Endometrium (tissue), 2 donors: ENCODE results near the gene PRAMEF18.
"Not testable (repeated sequence)": the region's sequence is repeated elsewhere in the genome, so short reads cannot be mapped to it uniquely, and the experiment has no call there.

ENCODE experiments used
- FAIRE-seq: peaks from 2 replicates; lab custom pipeline; 2012; peaks lifted over from hg19 to GRCh38; lab: Jason Lieb, UNC
- donor health status: control.
- donor health status: control.

PRAMEF18 gene

DNA sequence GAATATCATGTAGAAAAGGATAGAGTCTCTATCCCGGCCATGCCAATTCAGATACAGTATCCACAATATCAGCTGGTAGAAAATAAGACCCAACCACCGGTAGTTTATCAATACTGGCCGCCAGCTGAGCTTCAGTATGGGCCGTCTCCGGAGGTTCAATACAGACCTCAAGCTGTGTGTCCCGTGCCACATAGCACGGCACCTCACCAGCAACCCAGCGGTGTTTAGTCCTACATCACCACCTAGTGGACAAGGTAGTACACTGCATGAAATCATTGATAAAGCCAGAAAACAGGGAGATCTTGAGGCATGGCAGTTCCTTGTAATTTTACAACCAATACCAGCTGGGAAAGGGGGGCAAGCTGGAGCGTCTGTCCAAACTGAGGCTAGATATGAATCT, 17.2 kb downstream of the PRAMEF18 start:
- not testable (repeated sequence) for FAIRE-seq

DNA sequence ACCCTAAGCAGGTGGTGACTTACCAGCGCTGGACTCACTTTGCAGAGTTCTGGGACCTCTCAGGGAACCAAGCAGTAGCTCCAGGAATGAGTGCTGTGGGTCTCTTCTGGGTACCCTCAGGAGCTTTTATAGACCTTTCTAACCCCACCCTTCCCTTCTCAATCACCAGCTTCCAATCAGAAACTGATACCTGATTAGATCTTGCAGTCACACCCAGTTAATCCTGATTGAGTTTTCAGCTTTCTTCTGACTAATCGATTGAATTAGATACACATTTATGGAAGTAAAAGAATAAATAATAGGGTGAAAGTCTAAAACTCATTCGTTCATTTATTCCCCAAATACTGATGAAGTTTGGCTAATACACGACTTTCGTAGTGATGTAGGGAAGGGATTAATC, 24.6 kb downstream of the PRAMEF18 start, which contains the start of gene PRAMEF13:
TSS of gene PRAMEF13 (minus strand) at position 101 of the 400 bp plus-strand sequence. CDS start 1,820 bp downstream, outside the sequence.
- FAIRE-seq = not testable (repeated sequence)
